Measurements from ENCODE around the gene ZMYND8. TPM values are rescaled to one million over a fixed set of nuclear protein-coding genes. Genes with fewer than 3 reads are reported as not detected.
"Not testable (repeated sequence)": the region's sequence is repeated elsewhere in the genome, so short reads cannot be mapped to it uniquely, and the experiment has no call there.

The ZMYND8 gene
- total RNA-seq, 1 donor from 2014 or later: 18.6 TPM

DNA sequence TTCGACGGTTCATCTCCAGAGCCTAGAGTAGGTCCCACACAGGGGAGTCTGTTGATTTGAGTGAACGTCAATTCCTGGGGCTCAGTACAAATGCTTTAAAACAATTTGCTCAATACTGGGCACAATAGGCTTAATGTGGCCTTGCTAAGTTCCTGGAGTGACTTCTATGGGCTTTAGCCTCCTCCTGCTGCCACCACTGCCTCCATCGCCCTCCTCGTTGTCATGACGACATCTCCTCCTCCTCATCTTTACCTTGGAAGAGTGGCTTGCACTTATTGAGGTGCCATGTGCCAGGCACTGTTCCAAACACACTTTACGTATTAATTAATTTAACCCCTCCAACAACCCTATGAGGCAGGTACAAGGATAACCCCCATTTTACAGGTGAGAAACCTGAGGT, 11.8 kb upstream of the ZMYND8 start:
- H3K4me3 ChIP-seq (ENCODE audit: low read depth, low read length): no peak overlapping the region
- no peak for DNase-seq (ENCODE audit: low read depth)
- TF ChIP-seq, protein P1, sequence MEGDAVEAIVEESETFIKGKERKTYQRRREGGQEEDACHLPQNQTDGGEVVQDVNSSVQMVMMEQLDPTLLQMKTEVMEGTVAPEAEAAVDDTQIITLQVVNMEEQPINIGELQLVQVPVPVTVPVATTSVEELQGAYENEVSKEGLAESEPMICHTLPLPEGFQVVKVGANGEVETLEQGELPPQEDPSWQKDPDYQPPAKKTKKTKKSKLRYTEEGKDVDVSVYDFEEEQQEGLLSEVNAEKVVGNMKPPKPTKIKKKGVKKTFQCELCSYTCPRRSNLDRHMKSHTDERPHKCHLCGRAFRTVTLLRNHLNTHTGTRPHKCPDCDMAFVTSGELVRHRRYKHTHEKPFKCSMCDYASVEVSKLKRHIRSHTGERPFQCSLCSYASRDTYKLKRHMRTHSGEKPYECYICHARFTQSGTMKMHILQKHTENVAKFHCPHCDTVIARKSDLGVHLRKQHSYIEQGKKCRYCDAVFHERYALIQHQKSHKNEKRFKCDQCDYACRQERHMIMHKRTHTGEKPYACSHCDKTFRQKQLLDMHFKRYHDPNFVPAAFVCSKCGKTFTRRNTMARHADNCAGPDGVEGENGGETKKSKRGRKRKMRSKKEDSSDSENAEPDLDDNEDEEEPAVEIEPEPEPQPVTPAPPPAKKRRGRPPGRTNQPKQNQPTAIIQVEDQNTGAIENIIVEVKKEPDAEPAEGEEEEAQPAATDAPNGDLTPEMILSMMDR (conservative IDR thresholded peaks at IDR 0.05; ENCODE audit: low read depth, low read length): no peak

DNA sequence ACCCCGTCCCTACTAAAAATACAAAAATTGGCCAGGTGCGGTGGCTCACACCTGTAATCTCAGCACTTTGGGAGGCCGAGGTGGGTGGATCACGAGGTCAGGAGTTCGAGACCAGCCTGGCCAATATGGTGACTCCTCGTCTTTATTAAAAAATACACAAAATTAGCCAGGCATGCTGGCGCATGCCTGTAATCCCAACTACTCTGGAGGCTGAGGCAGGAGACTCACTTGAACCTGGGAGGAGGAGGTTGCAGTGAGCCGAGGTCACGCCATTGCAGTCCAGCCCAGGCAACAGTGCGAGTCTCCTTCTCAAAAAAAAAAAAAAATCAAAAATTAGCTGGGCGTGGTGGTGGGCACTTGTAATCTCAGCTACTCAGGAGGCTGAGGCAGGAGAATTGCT, 9.8 kb upstream of the ZMYND8 start:
- not testable (repeated sequence) for DNase-seq (ENCODE audit: low read depth); H3K4me3 ChIP-seq (ENCODE audit: low read depth, low read length)

DNA sequence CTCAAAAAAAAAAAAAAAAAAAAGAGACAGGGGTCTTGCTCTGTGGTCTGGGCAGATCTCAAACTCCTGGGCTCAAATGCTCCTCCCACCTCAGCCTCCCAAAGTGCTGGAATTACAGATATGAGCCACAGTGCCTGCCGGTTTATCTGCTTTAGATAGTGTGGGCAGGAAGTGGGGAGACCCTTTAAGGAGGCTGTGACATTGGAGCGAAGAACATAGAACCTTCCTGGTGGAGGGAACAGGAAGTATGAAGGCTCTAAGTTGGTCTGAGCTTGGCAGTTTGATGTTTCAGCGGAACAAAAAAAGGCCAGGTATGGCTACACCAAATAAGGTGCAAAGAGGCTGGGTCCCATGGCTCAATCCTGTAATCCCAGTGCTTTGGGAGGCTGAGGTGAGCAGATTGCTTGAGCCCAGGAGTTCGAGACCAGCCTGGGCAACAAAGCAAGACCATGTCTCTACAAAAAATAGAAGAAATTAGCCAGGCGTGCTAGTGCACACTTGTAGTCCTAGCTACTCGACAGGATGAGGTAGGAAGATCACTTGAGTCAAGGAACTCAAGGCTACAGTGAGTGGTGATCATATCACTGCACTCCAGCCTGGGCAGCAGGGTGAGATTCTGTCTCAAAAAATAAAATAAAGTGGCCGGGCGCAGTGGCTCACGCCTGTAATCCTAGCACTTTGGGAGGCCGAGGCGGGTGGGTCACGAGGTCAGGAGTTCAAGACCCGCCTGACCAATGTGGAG, 8.7 kb upstream of the ZMYND8 start:
- no peak for DNase-seq (ENCODE audit: low read depth)
- H3K4me3 ChIP-seq (ENCODE audit: low read depth, low read length): no peak overlapping the region
- TF ChIP-seq, protein P1 (conservative IDR thresholded peaks at IDR 0.05; ENCODE audit: low read depth, low read length): no peak

DNA sequence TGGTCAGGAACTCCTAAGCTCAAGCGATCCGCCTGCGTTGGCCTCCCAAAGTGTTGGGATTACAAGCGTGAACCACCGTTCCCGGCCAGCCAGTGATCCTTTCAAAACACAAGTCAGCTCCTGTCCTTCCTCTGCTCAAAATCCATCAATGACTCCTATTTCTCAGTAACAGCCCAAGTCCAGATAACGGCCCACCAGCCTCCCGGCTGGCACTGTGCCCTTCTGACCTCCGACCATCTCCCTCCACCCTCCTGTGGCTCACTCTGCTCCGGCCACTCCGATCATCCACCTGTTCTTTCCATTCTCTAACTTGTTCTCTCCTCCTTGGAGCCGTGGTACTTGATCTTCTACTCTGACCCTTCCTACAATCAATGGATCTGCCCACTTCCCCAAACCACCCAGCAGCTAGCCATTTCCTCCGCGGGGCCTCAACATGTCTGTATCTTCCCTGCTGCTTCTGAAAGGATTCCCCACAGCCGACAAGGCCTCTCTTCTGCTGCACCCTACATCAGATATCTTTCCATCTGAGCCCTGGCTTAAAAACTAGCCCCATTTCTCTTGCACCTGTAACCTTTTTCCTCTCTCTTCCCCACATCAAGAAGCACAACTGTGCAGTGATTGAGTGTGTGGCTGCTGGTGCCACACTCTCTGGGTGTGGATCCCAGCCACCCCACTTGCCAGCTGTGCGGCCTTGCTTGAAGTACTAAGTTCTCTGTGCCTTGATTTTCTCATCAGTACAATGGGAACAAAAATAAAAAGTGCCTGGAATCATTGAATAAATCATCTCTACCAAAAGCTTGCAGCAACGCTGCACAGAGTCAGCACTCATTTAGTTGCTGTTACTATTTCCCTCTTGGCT, 6.1 kb upstream of the ZMYND8 start:
- no peak overlapping the region for H3K4me3 ChIP-seq (ENCODE audit: low read depth, low read length)
- DNase-seq (ENCODE audit: low read depth): no peak
- TF ChIP-seq, protein P1 (conservative IDR thresholded peaks at IDR 0.05; ENCODE audit: low read depth, low read length): no peak

DNA sequence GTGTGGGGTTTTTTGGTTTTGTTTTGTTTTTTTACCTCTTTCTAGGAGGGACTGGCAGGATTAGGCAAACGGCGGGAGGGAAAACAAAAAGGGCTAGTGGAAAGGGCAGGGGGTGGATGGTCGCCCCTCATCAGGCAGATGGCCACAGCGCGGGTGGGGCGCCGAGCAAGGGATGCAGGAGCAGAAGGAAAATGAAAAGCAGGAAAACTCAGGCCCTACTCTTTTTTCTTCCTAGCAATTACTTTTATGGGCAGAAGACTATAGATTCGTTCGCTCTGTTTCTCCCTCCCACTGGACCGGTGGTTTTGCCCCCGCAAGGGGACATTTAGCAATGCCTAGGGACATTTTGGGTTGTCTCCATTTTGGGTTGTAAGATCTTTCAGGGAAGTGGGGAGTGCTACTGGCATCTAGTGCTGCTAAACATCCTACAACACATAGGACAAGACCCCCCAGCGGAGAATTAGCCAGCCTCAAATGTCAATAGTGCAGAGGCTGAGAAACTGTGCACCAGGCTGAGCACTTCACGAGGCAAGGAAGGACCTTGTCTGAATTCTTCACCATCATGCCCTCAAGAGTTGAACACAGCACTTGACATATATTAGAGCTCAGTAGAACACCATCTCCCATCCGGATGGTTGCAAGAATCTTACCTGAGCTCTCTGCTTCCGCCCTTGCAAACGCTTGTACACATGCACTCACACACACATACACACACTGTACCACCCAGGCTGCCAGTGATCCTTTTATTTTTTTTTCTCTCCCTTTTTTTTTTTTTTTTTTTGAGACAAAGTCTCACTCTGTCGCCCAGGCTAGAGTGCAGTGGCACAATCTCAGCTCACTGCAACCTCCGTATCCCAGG, 4.8 kb upstream of the ZMYND8 start:
- TF ChIP-seq, protein P1 (conservative IDR thresholded peaks at IDR 0.05; ENCODE audit: low read depth, low read length): no peak
- peak overlapping the region; percentile 22 for H3K4me3 ChIP-seq (ENCODE audit: low read depth, low read length)
- DNase-seq (ENCODE audit: low read depth): no peak

DNA sequence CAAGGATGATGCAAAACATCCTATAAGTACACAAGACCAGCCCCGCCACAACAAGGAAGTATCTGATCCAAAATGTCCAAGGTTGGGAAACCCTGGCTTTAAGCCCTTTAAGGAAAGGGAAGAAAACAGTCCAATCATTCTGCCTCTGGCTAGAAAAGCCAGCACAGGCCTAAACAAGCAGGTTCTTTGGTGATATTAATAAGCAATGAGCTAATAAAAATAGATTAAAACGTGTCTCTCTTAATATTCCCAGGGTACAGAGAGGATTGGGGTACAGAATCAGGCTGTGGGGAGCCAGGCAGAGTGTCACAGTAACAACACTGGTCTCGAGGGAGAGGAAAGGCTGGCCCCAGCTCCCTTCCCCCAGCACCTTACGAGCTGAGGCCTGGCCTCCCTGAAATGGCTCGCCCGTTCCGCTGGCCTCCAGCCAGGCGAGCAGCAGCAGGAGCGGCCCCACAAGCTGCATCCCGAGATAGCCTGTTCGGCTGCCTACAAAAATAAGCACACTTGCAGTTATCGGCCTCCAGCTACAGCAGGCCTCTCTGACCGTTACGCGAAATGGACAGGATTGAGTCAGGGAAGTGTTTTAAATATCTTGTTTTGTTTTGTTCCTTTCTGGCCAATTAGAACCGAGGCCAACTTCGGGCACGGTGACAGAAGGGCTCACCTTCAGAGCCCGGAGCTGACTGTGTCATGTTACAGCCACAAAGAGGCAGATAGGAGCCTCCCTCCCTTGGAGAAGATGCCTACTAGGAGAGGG, 4.0 kb upstream of the ZMYND8 start:
- TF ChIP-seq, protein P1 (conservative IDR thresholded peaks at IDR 0.05; ENCODE audit: low read depth, low read length): no peak
- no peak for DNase-seq (ENCODE audit: low read depth)
- peak overlapping the region; percentile 22 for H3K4me3 ChIP-seq (ENCODE audit: low read depth, low read length)

Measured in epithelial cell of proximal tubule (primary cell).